CD4-positive, alpha-beta T cell treated with Interferon alpha-2 for 1 hour (primary cell): ENCODE results near the gene FBXO44.
"Not testable (repeated sequence)": the region's sequence is repeated elsewhere in the genome, so short reads cannot be mapped to it uniquely, and the experiment has no call there.

ENCODE experiments used
- DNase-seq, 2 donors: peaks; one replicate each; pipeline ENCODE4 v3.0.0-alpha.2; 2020 to 2022

Gene FBXO44

GRCh38 chr1:11654137-11654938 lies at the start of gene FBXO44, which contains the start of gene FBXO2:
Gene FBXO44, plus strand, starts transcription at chr1:11654877. Its CDS starts 959 bp downstream, at chr1:11655836.
Gene FBXO2, minus strand, starts transcription at chr1:11654429. Its CDS starts 89 bp downstream, at chr1:11654340.
- peak; percentile 56 to 74 for DNase-seq

DNA sequence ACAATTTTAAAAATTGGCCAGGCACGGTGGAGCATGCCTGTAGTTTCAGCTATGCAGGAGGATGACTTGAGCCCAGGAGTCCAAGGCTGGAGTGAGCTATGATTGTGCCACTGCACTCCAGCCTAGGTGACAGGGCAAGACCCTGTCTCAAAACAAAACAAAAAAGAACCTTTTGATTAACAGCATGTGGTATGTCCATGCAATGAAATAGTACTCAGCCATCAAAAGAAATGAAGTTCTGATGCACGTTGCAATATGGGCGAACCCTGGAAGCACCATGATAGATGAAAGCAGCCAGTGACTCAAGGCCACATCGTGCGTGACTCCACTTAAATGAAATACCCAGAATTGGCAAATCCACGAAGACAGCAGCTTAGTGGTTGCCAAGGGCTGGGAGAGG lies 47.9 kb upstream of the FBXO44 start:
- no peak for DNase-seq

DNA sequence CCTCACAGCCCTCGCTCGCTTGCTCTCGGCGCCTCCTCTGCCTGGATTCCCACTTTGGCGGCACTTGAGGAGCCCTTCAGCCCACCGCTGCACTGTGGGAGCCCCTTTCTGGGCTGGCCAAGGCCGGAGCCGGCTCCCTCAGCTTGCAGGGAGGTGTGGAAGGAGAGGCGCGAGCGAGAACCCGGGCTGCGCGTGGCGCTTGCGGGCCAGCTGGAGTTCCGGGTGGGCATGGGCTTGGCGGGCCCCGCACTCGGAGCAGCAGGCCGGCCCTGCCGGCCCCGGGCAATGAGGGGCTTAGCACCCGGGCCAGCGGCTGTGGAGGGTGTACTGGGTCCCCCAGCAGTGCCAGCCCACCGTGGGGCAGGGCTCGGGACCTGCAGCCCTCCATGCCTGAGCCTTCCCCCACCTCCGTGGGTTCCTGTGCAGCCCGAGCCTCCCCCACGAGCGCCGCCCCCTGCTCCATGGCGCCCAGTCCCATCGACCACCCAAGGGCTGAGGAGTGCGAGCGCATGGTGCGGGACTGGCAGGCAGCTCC lies 46.0 kb upstream of the FBXO44 start:
- not testable (repeated sequence) for DNase-seq

- not testable (repeated sequence) for DNase-seq
Observed at GRCh38 chr1:11609378-11609777, 45.3 kb upstream of the FBXO44 start.

- DNase-seq: no peak
Observed at GRCh38 chr1:11610629-11611180, 44.0 kb upstream of the FBXO44 start.

GRCh38 chr1:11611638-11612327 lies 42.9 kb upstream of the FBXO44 start:
- DNase-seq: no peak

DNA sequence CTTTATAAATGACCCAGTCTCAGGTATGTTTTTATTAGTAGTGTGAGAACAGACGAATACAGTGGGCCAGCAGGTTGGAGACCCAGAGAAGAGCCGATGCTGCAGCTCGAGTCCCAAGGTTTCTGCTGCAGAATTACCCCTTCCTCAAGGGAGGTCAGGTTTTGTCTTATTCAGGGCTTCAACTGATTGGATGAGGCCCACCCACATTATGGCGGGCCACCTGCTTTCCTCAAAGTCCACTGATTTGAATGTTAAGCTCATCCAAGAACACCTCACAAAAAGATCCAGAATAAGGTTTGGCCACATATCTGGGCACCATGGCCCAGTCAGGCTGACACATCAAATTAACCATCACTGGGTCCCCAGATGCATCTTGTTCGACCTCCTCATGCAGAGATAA lies 41.3 kb upstream of the FBXO44 start:
- DNase-seq: no peak

DNA sequence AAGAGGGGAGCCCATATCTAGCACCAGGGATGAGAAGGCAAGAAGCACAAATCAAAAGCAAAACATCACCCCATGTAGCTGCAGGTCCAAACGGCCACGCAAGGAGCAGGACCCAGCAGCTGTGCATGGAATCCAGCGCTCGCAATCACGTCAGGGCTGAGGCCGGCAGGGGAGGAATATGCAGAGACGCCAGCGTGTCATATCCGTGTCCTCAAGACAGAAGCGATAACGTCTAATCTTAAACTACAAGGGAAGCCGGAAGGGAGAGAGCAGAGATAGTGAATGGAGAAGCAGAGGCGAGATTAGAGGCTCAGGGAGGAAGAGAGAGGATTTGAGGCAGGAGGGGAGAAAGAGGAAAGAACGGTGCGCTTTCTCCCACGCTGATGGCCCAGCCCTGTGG lies 39.6 kb upstream of the FBXO44 start:
- DNase-seq: no peak

- DNase-seq: no peak
Observed at GRCh38 chr1:11616766-11617165, 37.9 kb upstream of the FBXO44 start.

- DNase-seq: no peak
Observed at GRCh38 chr1:11617314-11617713, 37.4 kb upstream of the FBXO44 start.

DNA sequence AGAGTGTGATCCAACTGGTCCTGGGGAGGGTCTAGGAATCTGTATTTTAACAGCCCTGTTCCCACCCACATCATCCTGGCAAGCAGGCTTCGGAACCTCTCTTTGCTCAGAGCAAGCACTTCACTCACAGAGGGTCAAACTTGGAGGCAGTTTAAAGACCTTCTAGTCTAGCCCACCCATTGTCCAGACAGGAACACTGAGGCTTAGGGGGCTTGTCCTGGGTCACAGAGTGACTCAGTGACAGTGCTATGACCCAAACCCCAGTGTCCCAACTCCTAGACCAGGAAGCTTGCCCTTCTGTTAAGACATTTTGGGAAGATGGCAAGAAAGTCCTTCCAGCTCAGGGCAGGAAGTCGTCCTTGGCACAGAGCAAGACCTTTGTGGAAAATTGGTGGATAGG lies 36.9 kb upstream of the FBXO44 start:
- DNase-seq: no peak

DNA sequence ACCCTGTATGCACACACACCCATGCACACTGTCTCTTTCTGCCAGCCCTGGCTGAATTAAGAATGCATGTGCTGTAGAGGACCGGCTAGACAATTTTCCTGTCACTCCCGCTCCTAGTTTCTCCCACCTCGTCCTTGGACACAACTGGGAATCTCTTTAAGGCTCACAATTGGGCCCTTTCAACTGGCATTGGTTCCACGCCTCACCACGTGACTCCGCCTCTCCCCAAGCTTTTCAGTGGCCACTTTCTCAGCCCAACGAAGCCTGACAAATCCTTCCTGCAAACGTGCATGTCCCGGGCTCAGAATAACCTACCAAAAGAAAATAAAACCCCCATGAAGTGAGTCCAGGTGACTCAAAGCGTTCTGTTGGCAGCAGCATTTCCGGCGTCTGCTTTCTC lies 34.3 kb upstream of the FBXO44 start:
- no peak for DNase-seq

- DNase-seq: no peak
Observed at GRCh38 chr1:11620924-11621323, 33.8 kb upstream of the FBXO44 start.

- DNase-seq: no peak
Observed at GRCh38 chr1:11622398-11622797, 32.3 kb upstream of the FBXO44 start.

DNA sequence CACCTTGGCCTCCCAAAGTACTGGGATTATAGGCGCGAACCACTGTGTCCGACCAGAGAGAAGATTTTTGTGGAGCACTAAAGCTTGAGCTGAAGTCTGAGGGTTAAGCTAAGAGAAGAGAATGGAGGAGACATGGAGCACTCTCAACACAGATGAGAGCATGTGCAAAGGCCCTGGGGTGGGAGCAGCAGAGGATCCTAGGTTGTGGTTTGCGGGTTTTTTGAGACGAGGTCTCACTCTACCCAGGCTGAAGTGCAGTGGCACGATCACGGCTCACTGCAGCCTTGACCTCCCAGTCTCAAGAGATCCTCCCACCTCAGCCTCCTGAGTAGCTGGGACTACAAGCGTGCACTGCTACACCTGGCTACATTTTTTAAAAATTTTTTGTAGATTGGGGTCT lies 31.0 kb upstream of the FBXO44 start:
- DNase-seq: no peak

GRCh38 chr1:11626551-11626950 lies 28.1 kb upstream of the FBXO44 start:
- DNase-seq: no peak

GRCh38 chr1:11628767-11629166 lies 25.9 kb upstream of the FBXO44 start:
- no peak for DNase-seq

DNA sequence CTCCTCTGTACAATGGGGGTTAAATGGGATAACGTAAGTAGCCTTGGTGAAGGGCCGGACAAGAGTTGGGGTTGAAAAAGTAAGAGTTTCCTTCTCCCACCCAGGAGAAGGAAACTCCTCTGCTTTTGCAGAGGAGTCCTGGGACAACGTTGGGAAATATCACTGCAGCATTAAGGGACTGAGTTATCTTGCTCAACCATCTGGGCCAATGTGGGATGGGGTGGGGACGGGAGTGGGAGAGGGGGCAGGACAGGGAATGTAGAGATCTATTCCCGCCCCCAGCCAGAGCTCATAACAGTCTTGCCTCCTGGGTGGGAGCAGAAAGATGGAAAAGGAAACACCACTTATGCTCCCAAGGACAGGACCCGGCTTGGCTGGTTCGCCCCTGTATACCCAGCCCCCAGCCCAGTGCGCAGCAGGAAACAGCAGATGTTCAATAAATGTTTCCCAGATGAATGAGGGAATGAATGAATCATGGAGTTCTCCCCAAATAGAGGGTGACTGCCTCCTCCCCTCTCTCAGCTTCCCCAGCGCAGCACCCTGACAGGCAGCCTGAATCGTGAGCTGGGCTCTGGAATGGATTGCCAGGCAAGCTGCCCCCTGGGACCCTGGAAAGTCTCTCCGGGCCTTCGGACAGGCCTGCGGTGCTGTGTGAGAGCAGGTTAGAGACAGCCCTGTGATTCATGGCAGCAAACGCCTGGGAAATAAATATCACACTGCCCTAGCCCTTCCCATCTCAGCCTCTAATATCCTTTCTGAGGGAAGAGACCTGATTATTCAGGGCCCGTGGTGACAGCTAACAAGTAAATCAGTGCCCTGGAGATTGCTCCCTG lies 25.3 kb upstream of the FBXO44 start:
- no peak for DNase-seq

DNA sequence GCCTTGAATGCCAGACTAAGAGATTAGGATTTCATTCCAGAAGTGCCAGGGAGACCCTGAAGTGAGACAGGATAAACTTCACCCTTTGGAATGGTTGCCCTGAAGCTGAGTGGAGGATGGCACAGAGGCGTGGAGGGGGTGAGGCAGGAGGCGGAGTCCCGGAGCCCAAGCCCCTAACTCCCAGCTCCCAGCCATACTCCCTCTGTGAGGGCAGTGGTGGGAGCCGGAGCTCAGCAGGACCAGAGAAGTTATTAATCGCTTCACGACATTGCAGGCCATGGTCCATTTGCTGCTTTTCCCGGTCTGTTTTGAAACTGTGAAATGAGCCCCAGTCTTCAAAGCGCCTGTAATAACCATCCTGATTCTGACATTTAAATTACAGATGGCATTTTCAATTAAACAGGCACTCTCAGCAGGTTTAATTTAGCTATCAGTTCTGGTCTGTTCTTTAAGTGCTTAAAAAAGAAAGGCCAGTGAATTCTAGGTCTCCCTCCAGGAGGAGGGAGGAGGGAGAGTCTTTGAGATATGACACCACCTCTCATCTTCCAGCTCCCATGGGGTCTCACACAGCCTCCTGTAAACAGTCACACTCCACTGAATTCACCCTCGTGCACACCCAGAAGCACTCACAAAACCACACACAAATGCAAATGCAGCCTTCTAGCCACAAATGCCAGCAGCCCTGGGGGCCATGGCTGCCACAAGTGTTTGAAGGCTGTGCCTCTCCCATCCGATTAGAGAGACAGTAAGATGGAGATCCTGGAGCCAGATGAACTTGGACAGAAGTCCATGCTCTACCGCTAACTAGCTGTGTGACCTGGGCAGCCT lies 20.1 kb upstream of the FBXO44 start:
- no peak for DNase-seq

DNA sequence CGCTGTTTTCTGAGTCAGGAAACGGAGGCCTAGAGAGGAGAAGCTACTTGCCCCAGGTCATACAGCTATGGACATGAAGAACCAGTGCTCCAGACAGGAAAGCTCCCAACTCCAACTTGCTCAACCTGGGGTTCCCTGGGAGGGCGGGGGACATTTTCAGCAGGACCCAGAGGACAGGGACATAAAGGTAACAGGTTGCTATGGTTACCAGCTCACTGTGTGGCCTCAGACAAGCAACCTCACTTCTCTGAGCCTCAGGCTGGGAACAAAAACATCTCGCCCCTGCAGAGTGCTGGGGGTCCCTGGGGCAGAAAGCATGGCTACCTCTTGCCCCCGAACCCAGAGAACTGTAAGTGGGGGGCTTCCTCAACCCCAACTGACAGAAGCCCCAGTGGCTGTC lies 16.6 kb upstream of the FBXO44 start:
- no peak for DNase-seq

GRCh38 chr1:11639372-11639771 lies 15.3 kb upstream of the FBXO44 start:
- no peak for DNase-seq

- no peak for DNase-seq
Observed at GRCh38 chr1:11640101-11640500, 14.6 kb upstream of the FBXO44 start.
